ENCODE measurements around the gene CDC42EP5. TPM values are rescaled to one million over a fixed set of nuclear protein-coding genes. Genes with fewer than 3 reads are reported as not detected.

Gene CDC42EP5
- total and polyA plus RNA-seq, 4 donors, result 0.28 to 2.2 (median 0.84) TPM; not detected in 1

GRCh38 chr19:54449701-54450069 is 23.4 kb downstream of the CDC42EP5 start:
- Histone ChIP-seq H3K4me1 (ENCODE audit: control insufficient read depth in 4 of 4, insufficient read depth in 4 of 4, low read length in 3 of 4) (peaks cover 3 to 29% (median 25%) of the 10 kb centered on the region in 4 donors), H3K36me3 (ENCODE audit: control insufficient read depth in 4 of 4, insufficient read depth in 3 of 4, low read depth in 1 of 4, low read length in 3 of 4) (peaks cover 12 to 31% (median 28%) of the 10 kb centered on the region in 4 donors), H3K27ac (ENCODE audit: low read depth in 1 of 2, low read length in 2 of 2) (peak overlapping the region; percentile 93 to 99), H3K9me3 (ENCODE audit: control insufficient read depth in 4 of 4, low read length in 3 of 4) (no peaks in the 10 kb centered on the region), H3K9ac (ENCODE audit: low read depth in 1 of 2, low read length in 2 of 2) (peak overlapping the region; percentile 64 to 98), H3K4me3 (ENCODE audit: low read depth in 1 of 3, low read length in 3 of 3) (peak overlapping the region; percentile 77 to 99 (median 92)), H3K27me3 (ENCODE audit: control insufficient read depth in 4 of 4, insufficient read depth in 4 of 4, low read length in 3 of 4) (no peaks in the 10 kb centered on the region)
- no peak for DNase-seq (ENCODE audit: low spot score)
- no peak for TF ChIP-seq YY1 (IDR thresholded peaks at IDR 0.05)
- under 1% methylated on average over 21 of the region's 21 CpGs for WGBS

GRCh38 chr19:54448774-54449700 is 24.1 kb downstream of the CDC42EP5 start, which contains the start of gene LENG8:
LENG8 (plus strand) TSS chr19:54449199; CDS start chr19:54451345, 2,146 bp downstream.
- Histone ChIP-seq H3K27ac (ENCODE audit: low read depth in 1 of 2, low read length in 2 of 2) (peak within 1 kb of the TSS; percentile 93 to 99), H3K4me3 (ENCODE audit: low read depth in 1 of 3, low read length in 3 of 3) (peak within 1 kb of the TSS; percentile 77 to 99 (median 92)), H3K4me1 (ENCODE audit: control insufficient read depth in 4 of 4, insufficient read depth in 4 of 4, low read length in 3 of 4) (peaks cover 3 to 30% (median 25%) of the 10 kb centered on the region in 4 donors), H3K36me3 (ENCODE audit: control insufficient read depth in 4 of 4, insufficient read depth in 3 of 4, low read depth in 1 of 4, low read length in 3 of 4) (peaks cover 7 to 24% (median 22%) of the 10 kb centered on the region in 4 donors), H3K27me3 (ENCODE audit: control insufficient read depth in 4 of 4, insufficient read depth in 4 of 4, low read length in 3 of 4) (no peaks in the 10 kb centered on the region), H3K9ac (ENCODE audit: low read depth in 1 of 2, low read length in 2 of 2) (peak within 1 kb of the TSS; percentile 94 to 98), H3K9me3 (ENCODE audit: control insufficient read depth in 4 of 4, low read length in 3 of 4) (no peaks in the 10 kb centered on the region)
- WGBS, result under 1% methylated on average over 96 of the region's 96 CpGs
- DNase-seq (ENCODE audit: low spot score), result peak; percentile 97
- TF ChIP-seq CTCF (IDR thresholded peaks at IDR 0.05; ENCODE audit: low read depth, low read length, missing input control) (no peak), TAF1 (conservative IDR thresholded peaks at IDR 0.05) (no peak), YY1 (IDR thresholded peaks at IDR 0.05) (peak; percentile 87), SP1 (IDR thresholded peaks at IDR 0.05) (peak; percentile 80), NR2F2 (IDR thresholded peaks at IDR 0.05) (peak; percentile 39), REST (IDR thresholded peaks at IDR 0.05) (peak; percentile 81), HNF4G (IDR thresholded peaks at IDR 0.05) (no peak), GABPA (IDR thresholded peaks at IDR 0.05 in 1 of 2, conservative IDR thresholded peaks at IDR 0.05 in 1 of 2) (peak; percentile 73 to 89), JUND (IDR thresholded peaks at IDR 0.05) (no peak), EGR1 (IDR thresholded peaks at IDR 0.05; ENCODE audit: low read depth in 2 of 2) (peak; percentile 98 to 99), RXRA (IDR thresholded peaks at IDR 0.05) (peak; percentile 42 to 56)
- TF ChIP-seq, protein P1, sequence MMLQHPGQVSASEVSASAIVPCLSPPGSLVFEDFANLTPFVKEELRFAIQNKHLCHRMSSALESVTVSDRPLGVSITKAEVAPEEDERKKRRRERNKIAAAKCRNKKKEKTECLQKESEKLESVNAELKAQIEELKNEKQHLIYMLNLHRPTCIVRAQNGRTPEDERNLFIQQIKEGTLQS (IDR thresholded peaks at IDR 0.05), result no peak
